Hepatocyte (in vitro differentiated cells): ENCODE measurements around the gene DDX54. TPM values are rescaled to one million over a fixed set of nuclear protein-coding genes. Genes with fewer than 3 reads are reported as not detected.

Source experiments
- DNase-seq: peaks from one replicate; pipeline ENCODE4 v3.0.0-alpha.2; 2016; ENCODE audit warnings: low spot score
- H2AFZ ChIP-seq: fragments of 200-600 bp; sonication (generic); 2 replicates; pipeline ENCODE4 v1.6.0; 2016; ENCODE audit warnings: antibody characterized with exemption, mild to moderate bottlenecking
- H3K27ac ChIP-seq: fragments of 200-600 bp; sonication (generic); 2 replicates; pipeline ENCODE4 v1.5.1; 2016; ENCODE audit warnings: mild to moderate bottlenecking
- H3K27me3 ChIP-seq: fragments of 200-600 bp; sonication (generic); 2 replicates; pipeline ENCODE4 v1.6.1; 2016
- H3K36me3 ChIP-seq: fragments of 200-600 bp; sonication (generic); replicated peaks from 2 replicates; pipeline ENCODE4 v1.5.1; 2016; ENCODE audit warnings: low read depth; ENCODE audit not compliant: insufficient read depth
- H3K4me1 ChIP-seq: fragments of 200-600 bp; sonication (generic); 2 replicates; pipeline ENCODE4 v1.5.1; 2016; ENCODE audit warnings: mild to moderate bottlenecking, moderate library complexity; ENCODE audit not compliant: insufficient read depth
- H3K4me2 ChIP-seq: fragments of 200-600 bp; sonication (generic); 2 replicates; pipeline ENCODE4 v1.6.0; 2016
- H3K4me3 ChIP-seq: fragments of 200-600 bp; sonication (generic); 2 replicates; pipeline ENCODE4 v1.5.1; 2016; ENCODE audit warnings: mild to moderate bottlenecking
- H3K79me2 ChIP-seq: fragments of 200-600 bp; sonication (generic); 2 replicates; pipeline ENCODE4 v1.6.0; 2017; ENCODE audit warnings: mild to moderate bottlenecking
- H3K9me2 ChIP-seq: fragments of 200-600 bp; sonication (generic); replicated peaks from 2 replicates; pipeline ENCODE4 v1.6.0; 2017; ENCODE audit warnings: mild to moderate bottlenecking; ENCODE audit not compliant: insufficient read depth
- H3K9me3 ChIP-seq: fragments of 200-600 bp; sonication (generic); 2 replicates; pipeline ENCODE4 v1.5.1; 2016; ENCODE audit warnings: low read depth, mild to moderate bottlenecking
- H4K20me1 ChIP-seq: fragments of 200-600 bp; sonication (generic); 2 replicates; pipeline ENCODE4 v1.6.0; 2016; ENCODE audit warnings: mild to moderate bottlenecking; ENCODE audit not compliant: insufficient read depth, poor library complexity, severe bottlenecking
- EZH2 ChIP-seq: fragments of 200-600 bp; sonication (generic); IDR thresholded peaks from 2 replicates; pipeline ENCODE4 v1.6.1; 2016; ENCODE audit warnings: antibody characterized with exemption, mild to moderate bottlenecking, borderline replicate concordance
- EZH2phosphoT487 ChIP-seq: fragments of 200-600 bp; sonication (generic); IDR thresholded peaks from one replicate; pipeline ENCODE4 v1.6.1; 2018; ENCODE audit warnings: antibody characterized with exemption, mild to moderate bottlenecking, low read depth, moderate library complexity; ENCODE audit not compliant: unreplicated experiment, severe bottlenecking
- WGBS: methylation state at CpG from one replicate; pipeline ENCODE4 v1.1.6; 2016; ENCODE audit warnings: low lambda C conversion rate; ENCODE audit errors: missing lambda C conversion rate; 5-methylcytosine and 5-hydroxymethylcytosine counted together
- polyA plus RNA-seq: library from polyadenylated mRNA; unstranded; fragments of >200 nt; fragmentation: Nextera tagmentation; extraction: Ambion mirVana; gene quantifications from 2 replicates; pipeline ENCODE4 v1.2.1, GENCODE V29; 2016
- total RNA-seq: library from RNA; depleted of rRNA; stranded (reverse); fragments of >200 nt; gene quantifications from 2 replicates; pipeline ENCODE4 v1.2.3, GENCODE V29; 2014
- TF ChIP-seq, protein P1 (sequence below): fragments of 200-600 bp; sonication (generic); IDR thresholded peaks from 2 replicates; pipeline ENCODE4 v1.5.1; 2016; ENCODE audit warnings: antibody characterized with exemption, mild to moderate bottlenecking; ENCODE audit not compliant: poor library complexity

Gene DDX54
- total and polyA plus RNA-seq, 2 experiments from 2014 or later = 37.8 to 52.6 TPM

DNA sequence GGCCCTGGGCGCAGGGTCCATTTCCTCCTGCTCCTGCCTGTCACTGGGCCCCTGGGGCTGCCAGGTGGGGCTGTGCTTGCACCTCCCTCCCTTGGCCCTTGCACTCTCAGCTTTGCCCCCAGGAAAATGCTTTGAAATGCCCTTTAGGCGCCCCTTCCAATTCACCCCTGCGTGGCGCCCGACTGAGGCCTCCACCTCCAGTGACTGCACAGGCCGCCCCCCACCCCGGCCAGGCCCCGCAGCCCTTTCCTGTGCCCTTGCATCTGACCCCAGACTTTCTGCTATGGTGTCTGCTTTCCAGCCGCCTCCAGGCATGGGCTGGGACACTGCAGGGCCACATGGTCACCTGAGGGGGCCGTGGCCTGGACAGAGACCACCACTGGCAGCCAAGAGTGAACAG lies 17.4 kb downstream of the DDX54 start:
- no peaks in the 10 kb centered on the region for H3K9me3 ChIP-seq
- DNase-seq = no peak
- no peaks in the 10 kb centered on the region for H3K36me3 ChIP-seq
- H3K79me2 ChIP-seq = no peaks in the 10 kb centered on the region
- WGBS = 95% methylated on average over 10 of the region's 10 CpGs
- H3K4me1 ChIP-seq = no peaks in the 10 kb centered on the region
- no peak overlapping the region for H3K27ac ChIP-seq
- no peak overlapping the region for H2AFZ ChIP-seq
- H3K9me2 ChIP-seq = no peaks in the 10 kb centered on the region
- no peak overlapping the region for H3K4me3 ChIP-seq
- H4K20me1 ChIP-seq = no peaks in the 10 kb centered on the region
- H3K27me3 ChIP-seq = no peaks in the 10 kb centered on the region
- TF ChIP-seq, protein P1, sequence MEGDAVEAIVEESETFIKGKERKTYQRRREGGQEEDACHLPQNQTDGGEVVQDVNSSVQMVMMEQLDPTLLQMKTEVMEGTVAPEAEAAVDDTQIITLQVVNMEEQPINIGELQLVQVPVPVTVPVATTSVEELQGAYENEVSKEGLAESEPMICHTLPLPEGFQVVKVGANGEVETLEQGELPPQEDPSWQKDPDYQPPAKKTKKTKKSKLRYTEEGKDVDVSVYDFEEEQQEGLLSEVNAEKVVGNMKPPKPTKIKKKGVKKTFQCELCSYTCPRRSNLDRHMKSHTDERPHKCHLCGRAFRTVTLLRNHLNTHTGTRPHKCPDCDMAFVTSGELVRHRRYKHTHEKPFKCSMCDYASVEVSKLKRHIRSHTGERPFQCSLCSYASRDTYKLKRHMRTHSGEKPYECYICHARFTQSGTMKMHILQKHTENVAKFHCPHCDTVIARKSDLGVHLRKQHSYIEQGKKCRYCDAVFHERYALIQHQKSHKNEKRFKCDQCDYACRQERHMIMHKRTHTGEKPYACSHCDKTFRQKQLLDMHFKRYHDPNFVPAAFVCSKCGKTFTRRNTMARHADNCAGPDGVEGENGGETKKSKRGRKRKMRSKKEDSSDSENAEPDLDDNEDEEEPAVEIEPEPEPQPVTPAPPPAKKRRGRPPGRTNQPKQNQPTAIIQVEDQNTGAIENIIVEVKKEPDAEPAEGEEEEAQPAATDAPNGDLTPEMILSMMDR = no peak
- TF ChIP-seq EZH2phosphoT487 (no peak), EZH2 (no peak)
- no peak overlapping the region for H3K4me2 ChIP-seq

DNA sequence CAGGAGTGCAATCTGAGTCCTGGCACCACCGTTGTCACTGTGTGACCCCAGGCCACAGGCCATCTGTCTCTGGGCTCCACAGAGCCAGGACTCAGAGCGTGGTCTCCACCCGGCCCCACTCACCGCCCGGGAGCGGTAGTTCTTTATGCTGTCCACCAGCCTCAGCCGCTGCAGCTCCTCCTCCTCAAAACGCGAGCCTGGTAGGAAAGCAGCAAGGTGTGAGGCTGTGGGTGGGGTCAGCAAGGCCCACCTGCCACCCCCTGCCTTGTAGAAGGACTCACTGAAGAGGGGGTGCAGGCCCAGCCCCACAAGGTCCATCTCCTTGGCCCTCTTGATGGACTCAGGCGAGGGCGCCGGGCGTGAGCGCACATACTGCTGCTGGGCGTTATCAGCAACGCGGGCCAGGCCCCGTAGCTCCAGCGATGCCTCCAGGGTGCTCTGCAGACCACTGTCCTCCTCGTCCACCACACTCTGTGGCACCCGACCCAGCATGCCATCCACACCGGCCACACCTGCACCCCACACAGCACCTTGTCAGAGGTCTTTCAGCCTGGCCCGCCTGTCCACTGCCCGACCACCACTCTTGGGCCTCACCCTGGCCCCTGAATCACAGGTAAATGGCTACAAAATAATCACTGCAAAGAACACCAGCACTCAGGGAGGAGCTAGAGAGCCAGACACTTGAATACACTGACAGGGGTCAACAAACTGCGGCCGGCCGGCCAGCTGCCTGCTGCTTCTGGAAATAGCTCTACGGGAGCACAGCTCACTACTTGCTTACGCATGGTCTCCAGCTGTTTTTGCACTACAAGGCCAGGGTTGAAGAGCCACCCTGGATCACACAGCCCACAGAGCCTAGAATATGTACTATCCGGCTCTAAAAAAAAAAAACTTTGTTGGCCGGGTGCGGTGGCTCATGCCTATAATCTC lies 19.5 kb downstream of the DDX54 start:
- Histone ChIP-seq H4K20me1 (no peaks in the 10 kb centered on the region), H3K27ac (no peak overlapping the region), H3K79me2 (no peaks in the 10 kb centered on the region), H3K4me2 (no peak overlapping the region), H3K9me2 (no peaks in the 10 kb centered on the region), H3K4me3 (no peak overlapping the region), H3K9me3 (no peaks in the 10 kb centered on the region), H3K27me3 (no peaks in the 10 kb centered on the region), H3K36me3 (no peaks in the 10 kb centered on the region), H2AFZ (no peak overlapping the region), H3K4me1 (no peaks in the 10 kb centered on the region)
- 97% methylated on average over 29 of the region's 32 CpGs for WGBS
- TF ChIP-seq EZH2phosphoT487 (no peak), EZH2 (no peak)
- TF ChIP-seq, protein P1 = no peak
- DNase-seq = no peak

DNA sequence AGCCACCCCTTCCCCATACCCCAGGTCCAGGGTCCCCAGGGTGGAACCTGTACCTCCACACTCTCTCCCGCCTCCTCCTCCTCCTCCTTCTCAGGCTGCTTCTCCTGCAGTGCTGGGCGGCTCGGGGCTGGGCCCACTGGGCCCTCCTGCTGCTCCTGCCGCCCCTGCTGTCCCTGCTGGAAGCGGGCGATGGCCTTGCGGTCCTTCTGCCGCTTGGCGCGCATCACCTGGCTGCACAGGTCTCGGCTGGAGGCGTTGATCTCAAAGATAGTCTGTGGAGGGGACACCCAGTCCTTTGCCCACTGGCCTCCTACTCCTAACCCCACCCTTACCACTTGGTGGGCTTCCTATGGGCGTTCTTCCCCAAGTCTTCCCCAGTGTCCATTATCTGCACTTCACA lies 21.3 kb downstream of the DDX54 start:
- H3K36me3 ChIP-seq = no peaks in the 10 kb centered on the region
- H3K4me2 ChIP-seq = no peak overlapping the region
- H3K27me3 ChIP-seq = no peaks in the 10 kb centered on the region
- no peaks in the 10 kb centered on the region for H3K9me2 ChIP-seq
- TF ChIP-seq, protein P1 = no peak
- TF ChIP-seq EZH2 (no peak), EZH2phosphoT487 (no peak)
- no peaks in the 10 kb centered on the region for H3K9me3 ChIP-seq
- no peak overlapping the region for H3K27ac ChIP-seq
- no peaks in the 10 kb centered on the region for H3K79me2 ChIP-seq
- H2AFZ ChIP-seq = no peak overlapping the region
- H3K4me3 ChIP-seq = no peak overlapping the region
- H3K4me1 ChIP-seq = no peaks in the 10 kb centered on the region
- no peaks in the 10 kb centered on the region for H4K20me1 ChIP-seq
- 97% methylated on average over 13 of the region's 13 CpGs for WGBS
- no peak for DNase-seq
